Ishikawa (cell line): ENCODE data around the gene CD6.

Experiments
- CEBPB ChIP-seq: IDR thresholded peaks from 2 replicates; pipeline ENCODE4 v1.6.1; 2012
- EGR1 ChIP-seq: IDR thresholded peaks from 2 replicates; pipeline ENCODE4 v1.6.1; 2012
- EP300 ChIP-seq: IDR thresholded peaks from 2 replicates; pipeline ENCODE4 v1.6.1; 2012; ENCODE audit warnings: borderline replicate concordance
- FOXM1 ChIP-seq: IDR thresholded peaks from 2 replicates; pipeline ENCODE4 v1.6.1; 2012; ENCODE audit warnings: low read depth, borderline replicate concordance
- MAX ChIP-seq: IDR thresholded peaks from 2 replicates; pipeline ENCODE4 v1.6.1; 2012
- NFIC ChIP-seq: IDR thresholded peaks from 2 replicates; pipeline ENCODE4 v1.6.1; 2012
- REST ChIP-seq: IDR thresholded peaks from 2 replicates; pipeline ENCODE4 v1.6.1; 2012; ENCODE audit warnings: low read depth, mild to moderate bottlenecking
- TAF1 ChIP-seq: IDR thresholded peaks from 2 replicates; pipeline ENCODE4 v1.6.1; 2012; ENCODE audit warnings: low read depth, mild to moderate bottlenecking
- TCF12 ChIP-seq: IDR thresholded peaks from 2 replicates; pipeline ENCODE4 v1.6.1; 2012; ENCODE audit warnings: low read depth
- USF1 ChIP-seq: IDR thresholded peaks from 2 replicates; pipeline ENCODE4 v1.6.1; 2012
- YY1 ChIP-seq: IDR thresholded peaks from 2 replicates; pipeline ENCODE4 v1.6.1; 2012; ENCODE audit warnings: low read depth

DNA sequence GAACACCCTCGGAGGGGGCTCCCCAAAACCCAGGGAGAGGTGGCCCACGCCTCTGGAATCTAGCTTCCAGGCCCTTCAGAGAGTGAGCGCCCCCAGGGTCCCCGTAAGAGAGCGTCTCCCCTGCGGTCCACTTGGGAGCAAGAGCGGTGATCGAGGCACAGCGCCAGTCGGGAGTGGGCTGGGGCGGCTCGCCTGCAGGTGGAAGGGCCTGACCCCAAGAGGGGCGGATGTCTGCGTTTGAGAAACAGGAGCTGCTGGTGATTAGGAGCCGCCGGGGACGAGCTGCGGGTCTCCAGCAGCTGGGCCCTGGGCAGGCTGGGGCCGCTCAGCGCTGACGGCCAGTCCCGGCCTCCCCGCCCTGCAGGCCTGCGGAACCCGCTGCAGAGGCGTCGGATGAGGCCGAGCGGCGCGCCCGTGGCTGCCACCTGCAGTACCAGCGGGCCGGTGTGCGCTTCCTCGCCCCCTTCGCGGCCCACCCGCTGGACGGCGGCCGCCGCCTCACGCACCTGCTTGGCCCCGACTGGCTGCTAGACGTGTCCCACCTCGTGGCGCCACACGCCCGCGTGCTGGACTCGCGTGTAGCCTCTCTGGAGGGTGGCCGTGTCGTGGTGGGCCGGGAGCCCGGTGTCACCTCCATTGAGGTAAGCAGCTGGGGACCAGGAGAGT, 37.2 kb upstream of the CD6 start:
- no peak for TF ChIP-seq MAX
- no peak for TF ChIP-seq TCF12
- no peak for TF ChIP-seq EP300
- TF ChIP-seq EGR1: no peak
- no peak for TF ChIP-seq YY1
- TF ChIP-seq CEBPB: no peak
- no peak for TF ChIP-seq USF1
- TF ChIP-seq REST: no peak
- TF ChIP-seq NFIC: no peak
- TF ChIP-seq FOXM1: no peak
- TF ChIP-seq TAF1: no peak
